HG03521 (cell line): ENCODE data around the gene OR51S1.
"Not testable (repeated sequence)": the region's sequence is repeated elsewhere in the genome, so short reads cannot be mapped to it uniquely, and the experiment has no call there.

ENCODE experiments used
- ATAC-seq: cut with Tn5 transposase; IDR thresholded peaks from one replicate; pipeline ENCODE4 v1.9.1; 2021; ENCODE audit warnings: mild to moderate bottlenecking, moderate library complexity; ENCODE audit not compliant: unreplicated experiment

The OR51S1 gene, protein sequence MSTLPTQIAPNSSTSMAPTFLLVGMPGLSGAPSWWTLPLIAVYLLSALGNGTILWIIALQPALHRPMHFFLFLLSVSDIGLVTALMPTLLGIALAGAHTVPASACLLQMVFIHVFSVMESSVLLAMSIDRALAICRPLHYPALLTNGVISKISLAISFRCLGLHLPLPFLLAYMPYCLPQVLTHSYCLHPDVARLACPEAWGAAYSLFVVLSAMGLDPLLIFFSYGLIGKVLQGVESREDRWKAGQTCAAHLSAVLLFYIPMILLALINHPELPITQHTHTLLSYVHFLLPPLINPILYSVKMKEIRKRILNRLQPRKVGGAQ

GRCh38 chr11:4848908-4849532 lies at the start of gene OR51S1:
TSS of gene OR51S1 (minus strand) at chr11:4849208. CDS start at chr11:4849208, 0 bp downstream.
- no peak for ATAC-seq

DNA sequence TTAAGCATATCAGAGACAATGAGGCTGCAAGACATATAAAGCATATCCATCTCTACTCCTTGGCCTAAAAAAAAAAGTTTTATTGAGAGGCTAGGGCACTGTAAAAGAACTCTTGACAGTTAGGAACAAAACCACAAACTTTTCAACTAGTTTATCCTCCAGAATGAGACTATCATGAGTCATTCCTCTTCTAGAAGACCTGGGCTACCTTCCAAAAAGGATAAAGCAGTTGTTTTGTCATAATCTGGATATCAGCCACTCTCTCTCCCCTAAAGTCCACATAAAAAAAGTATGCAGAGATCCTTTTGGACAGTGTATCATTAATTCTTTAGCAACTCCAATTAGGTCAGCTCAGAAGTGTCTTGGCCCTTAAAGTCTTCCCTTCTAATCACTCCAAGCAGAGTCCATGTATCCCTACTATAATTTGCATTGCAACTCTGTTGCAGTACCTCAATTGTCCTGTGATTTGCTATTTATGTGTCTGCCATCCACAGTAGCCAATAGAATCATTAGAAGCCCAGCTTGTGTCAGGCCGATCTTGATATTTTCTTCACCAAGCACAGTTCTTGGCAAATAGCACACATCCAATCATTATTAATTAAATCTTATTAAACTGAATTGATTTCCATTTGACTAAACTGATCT lies 43.1 kb upstream of the OR51S1 start:
- no peak for ATAC-seq

GRCh38 chr11:4890279-4890678 lies 41.3 kb upstream of the OR51S1 start:
- no peak for ATAC-seq

- no peak for ATAC-seq
These were observed 38.6 kb upstream of the OR51S1 start for GRCh38 chr11:4887591-4887990.

DNA sequence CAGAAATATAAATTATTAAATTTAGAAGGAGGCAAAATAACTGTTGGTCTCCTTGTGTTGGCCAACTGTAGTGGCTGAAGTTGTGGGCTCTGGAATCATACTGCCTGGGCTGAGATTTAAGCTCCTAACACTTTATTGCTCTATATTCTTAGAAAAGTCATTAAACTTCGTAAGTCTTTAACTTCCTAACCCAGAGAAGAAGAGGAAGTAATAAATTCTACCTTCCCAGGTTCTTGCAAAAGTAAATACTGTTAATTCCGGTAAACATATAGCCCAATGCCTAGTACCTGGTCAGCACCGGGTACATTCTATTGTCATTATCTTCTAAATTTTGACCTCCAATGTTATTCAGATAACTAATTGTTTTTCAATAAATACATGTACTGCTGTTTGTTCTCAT lies 37.2 kb upstream of the OR51S1 start:
- ATAC-seq, result no peak

GRCh38 chr11:4884361-4884760 lies 35.4 kb upstream of the OR51S1 start:
- no peak for ATAC-seq

DNA sequence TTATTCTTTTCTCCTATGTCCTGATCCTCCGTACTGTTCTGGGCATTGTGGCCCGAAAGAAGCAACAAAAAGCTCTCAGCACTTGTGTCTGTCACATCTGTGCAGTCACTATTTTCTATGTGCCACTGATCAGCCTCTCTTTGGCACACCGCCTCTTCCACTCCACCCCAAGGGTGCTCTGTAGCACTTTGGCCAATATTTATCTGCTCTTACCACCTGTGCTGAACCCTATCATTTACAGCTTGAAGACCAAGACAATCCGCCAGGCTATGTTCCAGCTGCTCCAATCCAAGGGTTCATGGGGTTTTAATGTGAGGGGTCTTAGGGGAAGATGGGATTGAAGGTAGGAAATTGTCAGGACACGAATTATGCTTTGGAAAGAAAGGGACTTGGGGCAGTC lies 33.5 kb upstream of the OR51S1 start:
- ATAC-seq, result no peak

GRCh38 chr11:4881860-4882500 lies 33.0 kb upstream of the OR51S1 start, which contains the start of gene OR51T1:
TSS of gene OR51T1 (plus strand) at chr11:4881900. CDS start at chr11:4881900, 0 bp downstream.
- no peak for ATAC-seq

- no peak for ATAC-seq
These were observed 32.2 kb upstream of the OR51S1 start for GRCh38 chr11:4881188-4881587.

- ATAC-seq, result no peak
These were observed 16.8 kb upstream of the OR51S1 start for GRCh38 chr11:4865855-4866254.

- ATAC-seq, result no peak
These were observed 14.9 kb upstream of the OR51S1 start for GRCh38 chr11:4863876-4864275.

DNA sequence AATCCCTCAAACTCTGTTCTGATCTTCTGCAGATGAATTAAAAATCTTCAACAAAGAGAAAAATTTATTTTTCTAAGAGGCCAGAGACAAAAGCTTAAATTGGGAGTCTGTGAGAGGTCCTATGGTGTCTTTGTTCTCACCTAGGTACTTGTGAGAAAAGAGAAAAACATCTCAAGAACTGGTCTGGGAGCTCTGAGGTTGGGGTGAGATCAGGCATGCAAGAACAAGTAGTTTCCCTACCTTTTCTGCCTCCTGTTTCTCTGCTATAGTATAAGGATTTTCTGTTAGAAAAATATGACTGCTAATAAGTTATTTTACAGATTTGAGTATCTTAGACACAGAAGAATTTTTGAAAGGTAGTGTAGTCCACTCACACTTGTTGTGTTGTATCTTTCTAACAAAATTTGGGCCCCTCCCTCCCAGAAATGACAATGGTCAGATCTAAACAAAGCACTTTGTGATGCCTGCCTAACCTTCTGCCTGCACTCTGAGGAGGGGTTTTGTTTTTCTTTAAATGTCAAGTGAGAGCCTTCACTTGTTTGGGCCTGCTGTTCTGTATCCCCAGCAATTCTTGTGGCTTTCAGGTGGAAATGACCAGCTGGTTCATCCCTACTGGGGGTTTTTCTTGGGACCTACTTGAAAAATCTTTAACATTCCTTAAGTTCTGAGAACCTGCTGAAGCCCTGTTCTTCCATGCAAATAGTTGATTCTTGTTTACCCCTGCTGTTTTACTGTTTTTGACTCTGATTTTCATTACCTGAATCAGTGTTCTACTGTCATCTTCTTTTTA lies 13.6 kb upstream of the OR51S1 start:
- no peak for ATAC-seq

DNA sequence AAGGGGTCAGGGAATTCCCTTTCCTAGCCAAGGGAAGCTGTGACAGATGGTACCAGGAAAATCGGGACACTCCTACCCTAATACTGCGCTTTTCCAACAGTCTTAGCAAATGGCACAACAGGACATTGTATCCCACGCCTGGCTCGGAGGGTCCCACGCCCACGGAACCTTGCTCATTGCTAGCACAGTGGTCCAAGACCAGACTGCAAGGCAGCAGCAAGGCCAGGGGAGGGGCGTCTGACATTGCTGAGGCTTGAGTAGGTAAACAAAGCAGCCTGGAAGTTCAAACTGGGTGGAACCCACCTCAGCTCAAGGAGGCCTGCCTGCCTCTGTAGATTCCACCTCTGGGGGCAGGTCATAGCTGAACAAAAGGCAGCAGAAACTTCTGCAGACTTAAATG lies 5.3 kb upstream of the OR51S1 start:
- ATAC-seq, result not testable (repeated sequence)

GRCh38 chr11:4851033-4851432 lies 2.0 kb upstream of the OR51S1 start:
- ATAC-seq, result no peak

DNA sequence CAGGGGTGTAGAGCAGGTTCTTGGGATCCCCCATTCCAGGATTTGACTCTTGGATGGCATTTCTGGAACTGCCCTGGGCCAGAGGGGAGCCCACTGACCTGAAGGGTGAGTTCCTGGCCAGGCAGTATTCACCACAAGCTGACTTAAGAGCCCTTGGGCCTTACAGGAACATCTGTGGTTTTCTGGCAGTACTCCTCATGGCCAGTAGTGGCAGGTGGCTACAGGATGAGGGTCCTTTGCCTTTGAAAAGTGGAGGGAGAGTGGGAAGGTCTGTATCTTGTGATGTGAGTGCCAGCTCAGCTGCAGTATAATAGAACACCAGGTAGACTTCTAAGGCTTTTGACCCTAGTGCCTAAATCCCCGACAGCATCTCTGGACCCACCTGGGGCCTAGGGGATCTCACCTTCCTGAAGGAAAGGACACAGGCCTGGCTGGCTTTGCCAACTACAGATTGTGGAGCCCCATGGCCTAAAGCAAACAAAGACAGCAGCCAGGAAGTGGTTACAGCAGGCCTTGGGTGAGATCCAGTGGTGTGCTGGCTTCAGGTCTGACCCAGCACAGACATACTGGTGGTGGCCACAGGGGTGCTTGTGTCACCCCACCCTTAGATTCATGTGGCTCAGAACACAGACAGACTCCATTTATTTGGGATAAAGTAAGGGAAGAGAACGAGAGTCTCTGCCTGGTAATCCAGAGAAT lies 9.0 kb downstream of the OR51S1 start:
- no peak for ATAC-seq

GRCh38 chr11:4830909-4831308 lies 18.1 kb downstream of the OR51S1 start:
- ATAC-seq, result no peak

- no peak for ATAC-seq
These were observed 18.7 kb downstream of the OR51S1 start for GRCh38 chr11:4830346-4830745.

DNA sequence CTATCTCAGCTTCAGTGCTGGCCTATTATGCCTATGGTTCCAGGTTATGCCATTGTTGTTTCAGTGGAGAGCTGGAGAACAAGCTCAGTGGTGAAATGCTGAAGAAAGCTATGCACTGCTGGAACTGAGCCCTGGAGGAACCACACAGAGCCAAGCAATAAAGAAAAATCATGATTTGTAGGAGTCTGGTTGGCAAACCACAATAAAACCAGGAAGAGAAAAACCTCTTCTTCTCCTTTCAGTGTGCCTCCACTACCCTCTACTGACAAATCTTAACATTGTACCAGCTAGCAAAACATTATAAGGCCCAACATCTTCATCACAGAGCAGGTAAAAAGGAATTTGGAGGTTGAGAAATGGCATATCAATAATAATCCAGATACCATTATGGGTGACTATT lies 22.6 kb downstream of the OR51S1 start:
- ATAC-seq, result no peak

- ATAC-seq, result no peak
These were observed 23.9 kb downstream of the OR51S1 start for GRCh38 chr11:4825132-4825531.

- no peak for ATAC-seq
These were observed 28.0 kb downstream of the OR51S1 start, which contains the start of gene OR51F2 for GRCh38 chr11:4821021-4821420. TSS of gene OR51F2 (plus strand) at chr11:4821321. CDS start at chr11:4821422, 101 bp downstream.
